ENCODE data around the gene CCDC91.

- TF ChIP-seq POLR2A (IDR thresholded peaks at IDR 0.05) (no peak), CTCF (IDR thresholded peaks at IDR 0.05) (peak in 3 of 6 experiments; percentile 18 to 42 (median 34))
Measured at GRCh38 chr12:28172434-28173030, 17.7 kb upstream of the CCDC91 start.
